Activated naive CD4-positive, alpha-beta T cell treated with anti-CD3 and anti-CD28 coated beads for 36 hours (primary cell): Measurements from ENCODE around the gene PRL. TPM values are rescaled to one million over a fixed set of nuclear protein-coding genes. Genes with fewer than 3 reads are reported as not detected.

Experiments
- CTCF ChIA-PET: fragments of 350-600 bp; sonication (Branson Sonifier 250); formaldehyde crosslinking; loops from one replicate; lab custom pipeline; 2021; ENCODE audit warnings: antibody characterized with exemption; lab: Charles Lee
- DNase-seq: peaks from one replicate; pipeline ENCODE4 v3.0.0-alpha.2; 2020
- H3K27ac Mint-ChIP-seq: one replicate; pipeline ENCODE4 v1.8.0; 2021; ENCODE audit warnings: mild to moderate bottlenecking, mixed read lengths
- H3K27me3 Mint-ChIP-seq: one replicate; pipeline ENCODE4 v1.8.0; 2021; ENCODE audit warnings: low read depth, mixed read lengths
- H3K36me3 Mint-ChIP-seq: one replicate; pipeline ENCODE4 v1.8.0; 2021; ENCODE audit warnings: low read depth, mixed read lengths
- H3K4me1 Mint-ChIP-seq: one replicate; pipeline ENCODE4 v1.8.0; 2021; ENCODE audit warnings: low read depth, mixed read lengths
- H3K4me3 Mint-ChIP-seq: one replicate; pipeline ENCODE4 v1.8.0; 2021; ENCODE audit warnings: mild to moderate bottlenecking, moderate library complexity, mixed read lengths
- H3K9me3 Mint-ChIP-seq: one replicate; pipeline ENCODE4 v1.8.0; 2021; ENCODE audit warnings: mixed read lengths
- intact Hi-C: fragments of 100-400 bp; cut with micrococcal nuclease; formaldehyde crosslinking; loops from one replicate; pipeline ENCODE4 v1.15.1; 2023
- total RNA-seq, 2 experiments: library from RNA; stranded (reverse); gene quantifications; one replicate each; pipeline ENCODE4 v1.2.3, GENCODE V29; 2021

Gene PRL
- total RNA-seq, 2 experiments from 2014 or later: not detected

DNA sequence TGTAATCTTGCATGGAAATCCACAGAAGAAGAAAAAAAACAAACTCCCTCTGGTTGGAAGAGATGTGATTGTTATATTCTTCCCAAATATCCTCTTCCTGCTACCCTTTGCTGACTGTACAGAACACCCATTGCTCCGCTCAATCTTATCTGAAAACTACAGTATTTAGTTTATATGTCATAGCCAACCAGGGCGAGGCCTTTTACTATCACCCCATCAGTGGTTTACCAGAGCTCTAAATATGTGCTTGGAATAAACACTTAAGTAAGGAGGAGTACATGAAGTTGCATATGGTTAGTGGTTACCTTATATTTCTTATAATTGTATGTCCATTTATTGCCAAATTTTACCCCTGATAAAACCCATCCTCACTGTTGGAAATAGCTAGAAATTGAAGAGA lies 12.2 kb downstream of the PRL start:
- H3K27ac Mint-ChIP-seq: no peak overlapping the region
- no peaks in the 10 kb centered on the region for H3K9me3 Mint-ChIP-seq
- H3K27me3 Mint-ChIP-seq: peaks cover 2% of the 10 kb centered on the region
- no peaks in the 10 kb centered on the region for H3K4me1 Mint-ChIP-seq
- intact Hi-C loops: no loop called here
- no peak for DNase-seq
- CTCF ChIA-PET: no interaction called here
- H3K4me3 Mint-ChIP-seq: no peak overlapping the region
- H3K36me3 Mint-ChIP-seq: no peaks in the 10 kb centered on the region

- peaks cover 2% of the 10 kb centered on the region for H3K9me3 Mint-ChIP-seq
- no peaks in the 10 kb centered on the region for H3K27me3 Mint-ChIP-seq
- H3K4me3 Mint-ChIP-seq: no peak overlapping the region
- no peaks in the 10 kb centered on the region for H3K4me1 Mint-ChIP-seq
- no peaks in the 10 kb centered on the region for H3K36me3 Mint-ChIP-seq
- no peak for DNase-seq
- no peak overlapping the region for H3K27ac Mint-ChIP-seq
- CTCF ChIA-PET: interaction anchor here (0.5 kb wide), 1 partner anchor 542 kb away, joined by 3 read pairs; no protein-coding TSS in a partner anchor
- intact Hi-C loops: no loop called here
These were observed 15.3 kb downstream of the PRL start for GRCh38 chr6:22281341-22282085.

- Mint-ChIP-seq H3K4me3 (no peak overlapping the region), H3K9me3 (peaks cover 4% of the 10 kb centered on the region), H3K27ac (no peak overlapping the region), H3K4me1 (no peaks in the 10 kb centered on the region), H3K36me3 (no peaks in the 10 kb centered on the region), H3K27me3 (no peaks in the 10 kb centered on the region)
- intact Hi-C loops: no loop called here
- CTCF ChIA-PET: no interaction called here
- DNase-seq: no peak
These were observed 17.4 kb downstream of the PRL start for GRCh38 chr6:22279427-22279826.

DNA sequence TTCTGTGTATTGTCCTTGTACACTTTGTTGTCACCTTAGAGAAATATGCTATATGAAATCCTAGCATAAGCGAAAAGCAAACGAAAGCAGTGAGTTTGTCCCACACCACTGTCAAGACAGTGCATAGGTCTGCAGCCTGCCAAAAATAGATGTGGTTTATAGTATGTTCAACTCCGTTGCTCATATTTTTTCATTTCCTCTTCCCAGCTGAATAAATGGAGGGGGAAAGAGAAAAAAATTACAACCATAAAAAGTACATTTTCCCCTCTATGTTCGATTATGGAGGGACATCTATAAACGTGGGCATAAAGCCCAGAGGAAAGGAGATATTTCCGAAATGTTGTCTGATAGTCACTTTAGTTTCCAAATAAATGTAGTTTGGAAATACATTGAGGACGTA lies 25.8 kb downstream of the PRL start:
- intact Hi-C loops: no loop called here
- Mint-ChIP-seq H3K27ac (no peak overlapping the region), H3K9me3 (peaks cover 4% of the 10 kb centered on the region), H3K27me3 (no peaks in the 10 kb centered on the region), H3K36me3 (no peaks in the 10 kb centered on the region), H3K4me1 (no peaks in the 10 kb centered on the region), H3K4me3 (no peak overlapping the region)
- no peak for DNase-seq
- CTCF ChIA-PET: interaction anchor here (0.6 kb wide), 1 partner anchor 613 kb away, joined by 5 read pairs; no protein-coding TSS in a partner anchor

GRCh38 chr6:22263748-22264147 lies 33.1 kb downstream of the PRL start:
- no peak overlapping the region for H3K27ac Mint-ChIP-seq
- no peaks in the 10 kb centered on the region for H3K36me3 Mint-ChIP-seq
- no peaks in the 10 kb centered on the region for H3K4me1 Mint-ChIP-seq
- DNase-seq: no peak
- CTCF ChIA-PET: no interaction called here
- H3K9me3 Mint-ChIP-seq: no peaks in the 10 kb centered on the region
- no peak overlapping the region for H3K4me3 Mint-ChIP-seq
- intact Hi-C loops: no loop called here
- no peaks in the 10 kb centered on the region for H3K27me3 Mint-ChIP-seq

DNA sequence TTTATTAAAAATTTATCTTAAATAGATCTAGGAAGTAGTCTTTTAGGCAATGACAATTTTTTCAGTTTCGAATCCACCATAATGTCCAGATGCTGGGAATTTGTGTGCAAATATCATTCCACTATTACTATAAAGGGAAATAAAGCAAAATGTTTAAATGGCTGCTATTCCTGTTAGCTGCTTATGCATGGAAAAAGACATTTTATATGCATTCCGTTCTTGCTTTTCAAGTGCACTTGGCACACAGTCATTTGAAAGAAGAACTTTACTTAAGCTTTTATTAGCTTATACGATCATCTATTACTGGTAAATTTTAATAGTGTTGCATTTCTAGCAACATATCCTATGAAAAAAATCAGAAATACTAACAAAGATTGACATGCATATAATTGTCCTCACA lies 42.0 kb downstream of the PRL start:
- intact Hi-C loops: no loop called here
- no peaks in the 10 kb centered on the region for H3K27me3 Mint-ChIP-seq
- CTCF ChIA-PET: no interaction called here
- no peaks in the 10 kb centered on the region for H3K9me3 Mint-ChIP-seq
- no peak overlapping the region for H3K4me3 Mint-ChIP-seq
- no peak overlapping the region for H3K27ac Mint-ChIP-seq
- no peaks in the 10 kb centered on the region for H3K4me1 Mint-ChIP-seq
- no peak for DNase-seq
- no peaks in the 10 kb centered on the region for H3K36me3 Mint-ChIP-seq

DNA sequence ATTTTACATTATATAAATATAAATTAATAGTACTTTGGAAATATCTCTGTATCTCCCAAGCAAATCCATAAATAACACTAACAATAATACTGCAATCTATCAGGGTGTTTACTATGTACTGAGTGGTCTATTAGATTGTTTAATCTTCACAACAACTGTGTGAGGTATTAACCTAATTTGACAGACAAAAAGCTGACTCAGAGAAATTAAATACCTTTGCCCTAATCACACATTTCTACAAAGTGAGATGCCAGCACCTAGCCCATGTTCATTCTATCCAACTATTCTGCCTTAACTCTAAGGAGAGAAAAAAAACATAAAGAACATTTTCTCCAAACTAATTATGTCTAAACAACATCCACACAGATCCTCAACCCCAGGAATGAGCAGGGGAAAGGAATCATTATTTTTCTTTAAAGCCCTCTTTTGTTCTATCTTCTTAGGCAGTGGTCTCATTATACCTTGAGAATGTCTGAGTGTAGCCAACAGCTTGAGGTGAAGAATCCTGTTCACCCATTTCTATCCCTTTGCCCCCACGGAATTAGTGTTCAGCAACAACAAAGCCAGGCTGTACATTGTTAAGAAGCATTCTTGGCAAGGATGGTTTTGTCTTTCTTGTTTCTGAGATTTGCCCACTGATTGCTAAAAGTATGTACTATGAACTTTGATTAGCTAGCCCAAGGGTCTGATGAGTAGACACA lies 42.7 kb downstream of the PRL start:
- CTCF ChIA-PET: no interaction called here
- H3K4me1 Mint-ChIP-seq: no peaks in the 10 kb centered on the region

DNA sequence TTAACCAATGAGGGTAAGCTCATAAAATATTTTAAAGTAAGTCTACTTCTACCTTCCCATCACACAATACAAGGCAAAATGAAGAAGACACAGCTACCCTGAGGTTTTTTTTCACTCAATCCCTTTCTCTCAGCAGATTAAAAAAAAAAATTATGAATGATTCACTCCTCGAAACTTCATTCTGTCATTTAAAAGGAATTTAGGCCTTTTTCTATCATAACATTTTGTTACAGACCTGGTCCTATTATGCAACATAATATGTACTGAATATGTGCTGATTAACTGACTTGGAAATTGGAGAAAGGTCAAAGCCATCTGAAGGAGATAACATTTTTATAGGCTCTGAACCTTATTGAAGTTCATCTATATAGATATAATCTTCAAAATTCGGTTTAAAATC lies 45.5 kb downstream of the PRL start:
- DNase-seq: no peak

More for the DNA sequence above, 42.7 kb downstream of the PRL start:
- no peak overlapping the region for H3K4me3 Mint-ChIP-seq
- H3K27ac Mint-ChIP-seq: no peak overlapping the region
- no peaks in the 10 kb centered on the region for H3K9me3 Mint-ChIP-seq
- intact Hi-C loops: no loop called here
- no peaks in the 10 kb centered on the region for H3K27me3 Mint-ChIP-seq
- no peaks in the 10 kb centered on the region for H3K36me3 Mint-ChIP-seq
- DNase-seq: no peak

GRCh38 chr6:22250486-22250885 lies 46.4 kb downstream of the PRL start:
- Mint-ChIP-seq H3K27me3 (no peaks in the 10 kb centered on the region), H3K4me3 (no peak overlapping the region), H3K9me3 (peaks cover 1% of the 10 kb centered on the region), H3K36me3 (no peaks in the 10 kb centered on the region), H3K27ac (no peak overlapping the region), H3K4me1 (no peaks in the 10 kb centered on the region)
- DNase-seq: no peak
- CTCF ChIA-PET: no interaction called here
- intact Hi-C loops: no loop called here

More for the DNA sequence above, 45.5 kb downstream of the PRL start:
- no peaks in the 10 kb centered on the region for H3K27me3 Mint-ChIP-seq
- H3K9me3 Mint-ChIP-seq: no peaks in the 10 kb centered on the region
- intact Hi-C loops: no loop called here
- no peaks in the 10 kb centered on the region for H3K4me1 Mint-ChIP-seq
- no peak overlapping the region for H3K27ac Mint-ChIP-seq
- CTCF ChIA-PET: interaction anchor here (0.7 kb wide), 1 partner anchor 578 kb away, joined by 3 read pairs; no protein-coding TSS in a partner anchor
- no peak overlapping the region for H3K4me3 Mint-ChIP-seq
- no peaks in the 10 kb centered on the region for H3K36me3 Mint-ChIP-seq

GRCh38 chr6:22249711-22250350 lies 47.0 kb downstream of the PRL start:
- intact Hi-C loops: no loop called here
- Mint-ChIP-seq H3K36me3 (no peaks in the 10 kb centered on the region), H3K27me3 (no peaks in the 10 kb centered on the region), H3K27ac (no peak overlapping the region), H3K4me1 (no peaks in the 10 kb centered on the region), H3K4me3 (no peak overlapping the region), H3K9me3 (peaks cover 1% of the 10 kb centered on the region)
- no peak for DNase-seq
- CTCF ChIA-PET: no interaction called here

GRCh38 chr6:22248513-22249308 lies 48.1 kb downstream of the PRL start:
- Mint-ChIP-seq H3K4me1 (no peaks in the 10 kb centered on the region), H3K9me3 (peaks cover 1% of the 10 kb centered on the region), H3K4me3 (no peak overlapping the region), H3K27ac (no peak overlapping the region), H3K27me3 (no peaks in the 10 kb centered on the region), H3K36me3 (no peaks in the 10 kb centered on the region)
- DNase-seq: no peak
- CTCF ChIA-PET: no interaction called here
- intact Hi-C loops: no loop called here

DNA sequence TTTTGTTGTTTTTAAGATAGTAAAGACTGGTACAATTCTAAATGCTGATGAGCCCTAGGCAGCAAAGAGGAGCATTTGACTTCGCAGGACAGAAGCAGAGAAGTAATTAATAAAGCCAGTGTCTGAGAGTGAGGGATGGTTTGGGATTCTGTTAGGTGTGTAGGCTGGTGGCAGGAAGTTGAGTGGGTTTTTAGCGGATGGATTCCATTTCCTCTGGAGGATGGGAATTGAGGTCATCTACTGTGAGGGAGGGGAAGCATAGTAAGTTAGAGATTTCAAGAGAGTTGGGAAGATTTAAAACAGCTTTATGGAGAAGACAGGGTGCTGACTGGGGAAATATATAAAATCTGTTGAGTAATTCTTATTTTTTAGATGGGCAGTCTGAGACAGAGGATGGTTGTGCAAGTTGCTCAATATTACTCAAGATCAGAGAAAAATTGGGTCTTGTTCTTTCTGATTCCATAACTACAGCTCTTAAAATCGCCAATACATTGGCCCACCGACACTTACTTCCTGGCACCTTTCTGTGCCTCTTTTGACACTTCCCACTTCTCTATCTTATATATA lies 48.8 kb downstream of the PRL start:
- Mint-ChIP-seq H3K27me3 (no peaks in the 10 kb centered on the region), H3K9me3 (peaks cover 1% of the 10 kb centered on the region), H3K27ac (no peak overlapping the region), H3K4me3 (no peak overlapping the region), H3K4me1 (no peaks in the 10 kb centered on the region), H3K36me3 (no peaks in the 10 kb centered on the region)
- intact Hi-C loops: no loop called here
- CTCF ChIA-PET: no interaction called here
- no peak for DNase-seq
